GM10266 (cell line): ENCODE measurements around the gene PDGFRA.

Source experiments
- DNase-seq: peaks from one replicate; pipeline ENCODE4 v3.0.0; 2012; ENCODE audit errors: extremely low spot score
- TF ChIP-seq, protein P1 (sequence below): IDR thresholded peaks from 2 replicates; pipeline ENCODE4 v1.5.1; 2012; ENCODE audit warnings: mild to moderate bottlenecking, low read depth; ENCODE audit not compliant: control insufficient read depth, insufficient read depth; ENCODE audit errors: missing control alignments

PDGFRA gene

GRCh38 chr4:54192811-54193210 is 36.3 kb upstream of the PDGFRA start:
- TF ChIP-seq, protein P1, sequence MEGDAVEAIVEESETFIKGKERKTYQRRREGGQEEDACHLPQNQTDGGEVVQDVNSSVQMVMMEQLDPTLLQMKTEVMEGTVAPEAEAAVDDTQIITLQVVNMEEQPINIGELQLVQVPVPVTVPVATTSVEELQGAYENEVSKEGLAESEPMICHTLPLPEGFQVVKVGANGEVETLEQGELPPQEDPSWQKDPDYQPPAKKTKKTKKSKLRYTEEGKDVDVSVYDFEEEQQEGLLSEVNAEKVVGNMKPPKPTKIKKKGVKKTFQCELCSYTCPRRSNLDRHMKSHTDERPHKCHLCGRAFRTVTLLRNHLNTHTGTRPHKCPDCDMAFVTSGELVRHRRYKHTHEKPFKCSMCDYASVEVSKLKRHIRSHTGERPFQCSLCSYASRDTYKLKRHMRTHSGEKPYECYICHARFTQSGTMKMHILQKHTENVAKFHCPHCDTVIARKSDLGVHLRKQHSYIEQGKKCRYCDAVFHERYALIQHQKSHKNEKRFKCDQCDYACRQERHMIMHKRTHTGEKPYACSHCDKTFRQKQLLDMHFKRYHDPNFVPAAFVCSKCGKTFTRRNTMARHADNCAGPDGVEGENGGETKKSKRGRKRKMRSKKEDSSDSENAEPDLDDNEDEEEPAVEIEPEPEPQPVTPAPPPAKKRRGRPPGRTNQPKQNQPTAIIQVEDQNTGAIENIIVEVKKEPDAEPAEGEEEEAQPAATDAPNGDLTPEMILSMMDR: no peak
- no peak for DNase-seq

- TF ChIP-seq, protein P1: no peak
- DNase-seq: no peak
Observed at GRCh38 chr4:54197926-54198325, 31.2 kb upstream of the PDGFRA start.

GRCh38 chr4:54199919-54200318 is 29.2 kb upstream of the PDGFRA start:
- TF ChIP-seq, protein P1: no peak
- DNase-seq: no peak

DNA sequence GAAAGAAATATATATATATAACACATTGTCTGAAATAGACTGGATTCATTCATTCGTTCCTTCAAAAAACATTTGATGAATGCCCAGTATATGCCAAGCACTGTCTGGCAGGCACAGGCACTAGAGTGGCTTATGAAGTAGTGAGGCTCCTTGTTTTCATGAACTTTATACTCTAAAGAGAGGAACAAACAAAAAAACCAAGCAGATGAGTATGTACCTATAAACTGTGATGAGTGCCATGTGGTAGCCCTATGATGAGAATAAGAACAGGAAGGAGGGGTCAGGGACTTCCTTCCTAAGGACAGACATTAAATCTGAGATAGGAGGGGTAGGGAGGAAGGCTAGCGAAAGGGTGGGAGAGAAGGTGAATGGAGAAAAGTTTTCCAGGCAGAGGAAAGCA is 19.5 kb upstream of the PDGFRA start:
- TF ChIP-seq, protein P1: no peak
- no peak for DNase-seq

DNA sequence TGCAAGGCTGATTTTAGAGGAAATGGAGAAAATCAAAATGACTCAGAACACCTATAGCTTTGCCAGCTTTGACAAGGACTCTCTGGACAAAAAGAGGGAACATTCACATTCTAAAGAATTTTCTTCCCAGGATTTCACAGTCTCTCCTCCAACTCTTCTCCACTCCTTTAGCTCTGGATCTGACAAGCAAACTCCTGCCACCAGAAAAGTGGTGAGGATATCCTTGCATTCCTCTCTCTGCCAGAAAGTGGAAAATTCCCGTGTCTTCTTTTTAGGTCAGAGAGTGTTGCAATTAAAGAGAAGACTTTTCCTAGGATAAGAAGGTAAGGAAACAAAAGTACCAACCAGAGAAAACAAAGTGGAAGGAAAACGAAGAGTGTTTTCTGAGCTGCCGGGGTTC is 16.1 kb upstream of the PDGFRA start:
- no peak for DNase-seq
- TF ChIP-seq, protein P1: no peak

GRCh38 chr4:54213761-54214160 is 15.3 kb upstream of the PDGFRA start:
- TF ChIP-seq, protein P1: no peak
- no peak for DNase-seq

GRCh38 chr4:54215379-54216077 is 13.6 kb upstream of the PDGFRA start:
- DNase-seq: no peak

More at GRCh38 chr4:54215379-54216077, 13.6 kb upstream of the PDGFRA start:
- TF ChIP-seq, protein P1: no peak
